ENCODE results near the gene GUCA1A. TPM values are rescaled to one million over a fixed set of nuclear protein-coding genes. Genes with fewer than 3 reads are reported as not detected.
"Not testable (repeated sequence)": the region's sequence is repeated elsewhere in the genome, so short reads cannot be mapped to it uniquely, and the experiment has no call there.

GUCA1A gene
- polyA plus RNA-seq, 1 donor (not counting 4 experiments of a cell fraction or from before 2014, with no cell fraction given): not detected

- H3K9ac ChIP-seq (ENCODE audit: control insufficient read depth, extremely low read depth, insufficient read depth, low read length): no peak overlapping the region
- H3K36me3 ChIP-seq (ENCODE audit: control insufficient read depth in 2 of 2, extremely low read depth in 1 of 2, insufficient read depth in 2 of 2, low read length in 2 of 2): no peaks in the 10 kb centered on the region
- peaks cover 6% of the 10 kb centered on the region for H3K4me1 ChIP-seq (ENCODE audit: control insufficient read depth, extremely low read depth, insufficient read depth, low read length)
- TF ChIP-seq, protein P1, sequence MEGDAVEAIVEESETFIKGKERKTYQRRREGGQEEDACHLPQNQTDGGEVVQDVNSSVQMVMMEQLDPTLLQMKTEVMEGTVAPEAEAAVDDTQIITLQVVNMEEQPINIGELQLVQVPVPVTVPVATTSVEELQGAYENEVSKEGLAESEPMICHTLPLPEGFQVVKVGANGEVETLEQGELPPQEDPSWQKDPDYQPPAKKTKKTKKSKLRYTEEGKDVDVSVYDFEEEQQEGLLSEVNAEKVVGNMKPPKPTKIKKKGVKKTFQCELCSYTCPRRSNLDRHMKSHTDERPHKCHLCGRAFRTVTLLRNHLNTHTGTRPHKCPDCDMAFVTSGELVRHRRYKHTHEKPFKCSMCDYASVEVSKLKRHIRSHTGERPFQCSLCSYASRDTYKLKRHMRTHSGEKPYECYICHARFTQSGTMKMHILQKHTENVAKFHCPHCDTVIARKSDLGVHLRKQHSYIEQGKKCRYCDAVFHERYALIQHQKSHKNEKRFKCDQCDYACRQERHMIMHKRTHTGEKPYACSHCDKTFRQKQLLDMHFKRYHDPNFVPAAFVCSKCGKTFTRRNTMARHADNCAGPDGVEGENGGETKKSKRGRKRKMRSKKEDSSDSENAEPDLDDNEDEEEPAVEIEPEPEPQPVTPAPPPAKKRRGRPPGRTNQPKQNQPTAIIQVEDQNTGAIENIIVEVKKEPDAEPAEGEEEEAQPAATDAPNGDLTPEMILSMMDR (optimal IDR thresholded peaks at IDR 0.05 in 1 of 3, IDR thresholded peaks at IDR 0.05 in 1 of 3, conservative IDR thresholded peaks at IDR 0.05 in 1 of 3; ENCODE audit: extremely low read depth in 1 of 3, insufficient read depth in 2 of 3, low read length in 3 of 3): no peak
- no peak for TF ChIP-seq EZH2 (IDR thresholded peaks at IDR 0.05; ENCODE audit: low read length)
- no peaks in the 10 kb centered on the region for H3K27me3 ChIP-seq (ENCODE audit: control insufficient read depth, extremely low read depth, insufficient read depth, low read length)
- H3K4me2 ChIP-seq (ENCODE audit: control insufficient read depth, extremely low read depth, insufficient read depth, low read depth, low read length): no peak overlapping the region
- H3K79me2 ChIP-seq (ENCODE audit: control insufficient read depth, insufficient read depth, low read length): no peaks in the 10 kb centered on the region
- H3K9me3 ChIP-seq (ENCODE audit: control insufficient read depth, low read depth, low read length): no peaks in the 10 kb centered on the region
- FAIRE-seq (no peak), DNase-seq (ENCODE audit: low read depth, low spot score) (no peak)
- H2AFZ ChIP-seq (ENCODE audit: control insufficient read depth, low read length): no peak overlapping the region
- no peak overlapping the region for H3K4me3 ChIP-seq (ENCODE audit: control insufficient read depth in 2 of 3, extremely low read depth in 1 of 3, insufficient read depth in 2 of 3, low read depth in 1 of 3, low read length in 3 of 3)
- no peaks in the 10 kb centered on the region for H3K9me1 ChIP-seq (ENCODE audit: control insufficient read depth, extremely low read depth, insufficient read depth, low read length)
- H3K27ac ChIP-seq (ENCODE audit: control insufficient read depth, insufficient read depth, low read length): no peak overlapping the region
- H4K20me1 ChIP-seq (ENCODE audit: control insufficient read depth, extremely low read depth, insufficient read depth, low read length): no peaks in the 10 kb centered on the region
- dilution Hi-C loops (cut with MboI; ENCODE audit: extremely low pct_ligation_motif_present, low sequenced_read_pairs): no loop called here
Measured at GRCh38 chr6:42152024-42152423, 21.1 kb upstream of the GUCA1A start.

GRCh38 chr6:42152528-42153213 is 20.5 kb upstream of the GUCA1A start:
- H3K4me2 ChIP-seq (ENCODE audit: control insufficient read depth, extremely low read depth, insufficient read depth, low read depth, low read length); H3K27ac ChIP-seq (ENCODE audit: control insufficient read depth, insufficient read depth, low read length); H3K36me3 ChIP-seq (ENCODE audit: control insufficient read depth in 2 of 2, extremely low read depth in 1 of 2, insufficient read depth in 2 of 2, low read length in 2 of 2); H2AFZ ChIP-seq (ENCODE audit: control insufficient read depth, low read length); H3K79me2 ChIP-seq (ENCODE audit: control insufficient read depth, insufficient read depth, low read length); H3K4me1 ChIP-seq (ENCODE audit: control insufficient read depth, extremely low read depth, insufficient read depth, low read length); H3K4me3 ChIP-seq (ENCODE audit: control insufficient read depth in 2 of 3, extremely low read depth in 1 of 3, insufficient read depth in 2 of 3, low read depth in 1 of 3, low read length in 3 of 3); H3K9me3 ChIP-seq (ENCODE audit: control insufficient read depth, low read depth, low read length); DNase-seq (ENCODE audit: low read depth, low spot score); dilution Hi-C loops (cut with MboI; ENCODE audit: extremely low pct_ligation_motif_present, low sequenced_read_pairs); H3K27me3 ChIP-seq (ENCODE audit: control insufficient read depth, extremely low read depth, insufficient read depth, low read length); H4K20me1 ChIP-seq (ENCODE audit: control insufficient read depth, extremely low read depth, insufficient read depth, low read length); H3K9ac ChIP-seq (ENCODE audit: control insufficient read depth, extremely low read depth, insufficient read depth, low read length); H3K9me1 ChIP-seq (ENCODE audit: control insufficient read depth, extremely low read depth, insufficient read depth, low read length): not testable (repeated sequence)
- FAIRE-seq: peak; percentile 83

- Histone ChIP-seq H3K79me2 (ENCODE audit: control insufficient read depth, insufficient read depth, low read length) (no peaks in the 10 kb centered on the region), H3K9ac (ENCODE audit: control insufficient read depth, extremely low read depth, insufficient read depth, low read length) (no peak overlapping the region), H3K27me3 (ENCODE audit: control insufficient read depth, extremely low read depth, insufficient read depth, low read length) (no peaks in the 10 kb centered on the region), H3K9me3 (ENCODE audit: control insufficient read depth, low read depth, low read length) (no peaks in the 10 kb centered on the region), H3K4me1 (ENCODE audit: control insufficient read depth, extremely low read depth, insufficient read depth, low read length) (peaks cover 12% of the 10 kb centered on the region), H2AFZ (ENCODE audit: control insufficient read depth, low read length) (no peak overlapping the region), H4K20me1 (ENCODE audit: control insufficient read depth, extremely low read depth, insufficient read depth, low read length) (no peaks in the 10 kb centered on the region), H3K4me2 (ENCODE audit: control insufficient read depth, extremely low read depth, insufficient read depth, low read depth, low read length) (no peak overlapping the region), H3K27ac (ENCODE audit: control insufficient read depth, insufficient read depth, low read length) (no peak overlapping the region), H3K9me1 (ENCODE audit: control insufficient read depth, extremely low read depth, insufficient read depth, low read length) (no peaks in the 10 kb centered on the region), H3K4me3 (ENCODE audit: control insufficient read depth in 2 of 3, extremely low read depth in 1 of 3, insufficient read depth in 2 of 3, low read depth in 1 of 3, low read length in 3 of 3) (no peak overlapping the region), H3K36me3 (ENCODE audit: control insufficient read depth in 2 of 2, extremely low read depth in 1 of 2, insufficient read depth in 2 of 2, low read length in 2 of 2) (no peaks in the 10 kb centered on the region)
- no peak for DNase-seq (ENCODE audit: low read depth, low spot score)
- no peak for TF ChIP-seq EZH2 (IDR thresholded peaks at IDR 0.05; ENCODE audit: low read length)
- TF ChIP-seq, protein P1 (optimal IDR thresholded peaks at IDR 0.05 in 1 of 3, IDR thresholded peaks at IDR 0.05 in 1 of 3, conservative IDR thresholded peaks at IDR 0.05 in 1 of 3; ENCODE audit: extremely low read depth in 1 of 3, insufficient read depth in 2 of 3, low read length in 3 of 3): no peak
- FAIRE-seq: no peak
- dilution Hi-C loops (cut with MboI; ENCODE audit: extremely low pct_ligation_motif_present, low sequenced_read_pairs): no loop called here
Measured at GRCh38 chr6:42153921-42154320, 19.2 kb upstream of the GUCA1A start.

Measured in keratinocyte (primary cell).